KBM-7 (cell line): ENCODE data around the gene SIRT7.
"Not testable (repeated sequence)": the region's sequence is repeated elsewhere in the genome, so short reads cannot be mapped to it uniquely, and the experiment has no call there.

Experiments used
- DNase-seq: peaks from one replicate; pipeline ENCODE4 v3.0.0-alpha.2; 2015
- in situ Hi-C: fragments of 300-500 bp; cut with MboI; formaldehyde crosslinking; loops from 2 replicates; pipeline ENCODE4 v1.14.3; 2020; ENCODE audit warnings: low sequenced_read_pairs, low pct_unique_long_range_greater_than_20kb, mixed read lengths

The SIRT7 gene

GRCh38 chr17:81955756-81956544, 38.0 kb upstream of the SIRT7 start:
- DNase-seq: no peak
- in situ Hi-C loops: no loop called here

- in situ Hi-C loops: no loop called here
- DNase-seq: no peak
These were observed 37.2 kb upstream of the SIRT7 start for GRCh38 chr17:81955058-81955681.

GRCh38 chr17:81954131-81955057, 36.4 kb upstream of the SIRT7 start:
- in situ Hi-C loops: no loop called here

GRCh38 chr17:81953443-81953842, 35.5 kb upstream of the SIRT7 start:
- in situ Hi-C loops, DNase-seq: not testable (repeated sequence)

More at GRCh38 chr17:81954131-81955057, 36.4 kb upstream of the SIRT7 start:
- DNase-seq: no peak

- DNase-seq: no peak
- in situ Hi-C loops: no loop called here
These were observed 34.8 kb upstream of the SIRT7 start for GRCh38 chr17:81952792-81953228.

GRCh38 chr17:81951785-81952684, 34.1 kb upstream of the SIRT7 start:
- DNase-seq: no peak
- in situ Hi-C loops: no loop called here

- in situ Hi-C loops: no loop called here
- no peak for DNase-seq
These were observed 32.5 kb upstream of the SIRT7 start for GRCh38 chr17:81950501-81950900.

- in situ Hi-C loops: no loop called here
- DNase-seq: no peak
These were observed 30.8 kb upstream of the SIRT7 start for GRCh38 chr17:81948635-81949378.

GRCh38 chr17:81947189-81947588, 29.2 kb upstream of the SIRT7 start, which contains the start of gene MYADML2:
Gene MYADML2, minus strand, starts transcription at chr17:81947233. Its CDS starts 5,492 bp downstream, at chr17:81941741.
- no peak for DNase-seq
- in situ Hi-C loops: no loop called here

GRCh38 chr17:81944858-81945257, 26.9 kb upstream of the SIRT7 start:
- no peak for DNase-seq
- in situ Hi-C loops: no loop called here

- in situ Hi-C loops: no loop called here
- no peak for DNase-seq
These were observed 24.2 kb upstream of the SIRT7 start for GRCh38 chr17:81942167-81942553.

- DNase-seq: no peak
- in situ Hi-C loops: no loop called here
These were observed 23.6 kb upstream of the SIRT7 start for GRCh38 chr17:81941484-81942166.

GRCh38 chr17:81940538-81941483, 22.8 kb upstream of the SIRT7 start:
- no peak for DNase-seq
- in situ Hi-C loops: no loop called here

- no peak for DNase-seq
- in situ Hi-C loops: no loop called here
These were observed 22.0 kb upstream of the SIRT7 start for GRCh38 chr17:81939881-81940385.

GRCh38 chr17:81939218-81939617, 21.2 kb upstream of the SIRT7 start:
- no peak for DNase-seq
- in situ Hi-C loops: no loop called here

GRCh38 chr17:81935709-81936084, 17.7 kb upstream of the SIRT7 start:
- no peak for DNase-seq
- in situ Hi-C loops: no loop called here
